Skin of body (tissue), 2 donors: ENCODE data around the gene ISOC2. TPM values are rescaled to one million over a fixed set of nuclear protein-coding genes. Genes with fewer than 3 reads are reported as not detected.
A peak's percentile ranks its signal among the peaks of the same experiment; 100 is the strongest.

Source experiments
- DNase-seq: peaks from one replicate; lab custom pipeline; 2025; lab: John Stamatoyannopoulos, UW
- total RNA-seq: library from RNA; depleted of rRNA; stranded (reverse); fragments of >200 nt; gene quantifications from one replicate; pipeline ENCODE4 v1.2.3, GENCODE V29; 2014

The ISOC2 gene
- total RNA-seq, 1 donor from 2014 or later: 23.0 TPM

- no peak for DNase-seq
These were observed 18.2 kb upstream of the ISOC2 start for GRCh38 chr19:55479451-55480230.

- no peak for DNase-seq
These were observed 17.6 kb upstream of the ISOC2 start for GRCh38 chr19:55479045-55479444.

DNA sequence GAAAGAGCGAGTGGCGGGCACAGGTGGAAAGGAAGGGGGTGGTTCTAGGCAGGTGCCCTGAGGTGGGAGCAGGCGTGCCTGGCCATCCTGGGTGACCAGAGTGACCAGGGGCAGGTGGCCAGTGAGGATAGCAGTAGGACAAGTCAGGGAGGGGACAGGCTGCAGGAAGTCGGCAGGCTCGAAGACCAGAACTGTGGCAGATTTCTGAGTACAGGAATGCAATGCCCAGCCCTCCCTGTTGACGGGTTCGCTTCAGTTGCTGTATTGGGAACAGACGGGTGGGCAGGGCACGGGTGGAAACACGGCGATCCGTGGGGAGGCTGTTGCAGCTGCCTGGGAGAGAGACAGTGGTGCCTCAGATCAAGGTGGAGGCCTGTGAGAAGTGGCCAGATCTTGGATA, 16.9 kb upstream of the ISOC2 start:
- no peak for DNase-seq

- DNase-seq: no peak
These were observed 16.5 kb upstream of the ISOC2 start for GRCh38 chr19:55477905-55478304.

GRCh38 chr19:55476100-55476775, 14.8 kb upstream of the ISOC2 start, which contains the start of gene ZNF628:
Gene ZNF628, plus strand, starts transcription at chr19:55476617. Its CDS starts 3,294 bp downstream, at chr19:55479911.
- DNase-seq: peak; percentile 96

- no peak for DNase-seq
These were observed 13.1 kb upstream of the ISOC2 start for GRCh38 chr19:55474269-55475265.

DNA sequence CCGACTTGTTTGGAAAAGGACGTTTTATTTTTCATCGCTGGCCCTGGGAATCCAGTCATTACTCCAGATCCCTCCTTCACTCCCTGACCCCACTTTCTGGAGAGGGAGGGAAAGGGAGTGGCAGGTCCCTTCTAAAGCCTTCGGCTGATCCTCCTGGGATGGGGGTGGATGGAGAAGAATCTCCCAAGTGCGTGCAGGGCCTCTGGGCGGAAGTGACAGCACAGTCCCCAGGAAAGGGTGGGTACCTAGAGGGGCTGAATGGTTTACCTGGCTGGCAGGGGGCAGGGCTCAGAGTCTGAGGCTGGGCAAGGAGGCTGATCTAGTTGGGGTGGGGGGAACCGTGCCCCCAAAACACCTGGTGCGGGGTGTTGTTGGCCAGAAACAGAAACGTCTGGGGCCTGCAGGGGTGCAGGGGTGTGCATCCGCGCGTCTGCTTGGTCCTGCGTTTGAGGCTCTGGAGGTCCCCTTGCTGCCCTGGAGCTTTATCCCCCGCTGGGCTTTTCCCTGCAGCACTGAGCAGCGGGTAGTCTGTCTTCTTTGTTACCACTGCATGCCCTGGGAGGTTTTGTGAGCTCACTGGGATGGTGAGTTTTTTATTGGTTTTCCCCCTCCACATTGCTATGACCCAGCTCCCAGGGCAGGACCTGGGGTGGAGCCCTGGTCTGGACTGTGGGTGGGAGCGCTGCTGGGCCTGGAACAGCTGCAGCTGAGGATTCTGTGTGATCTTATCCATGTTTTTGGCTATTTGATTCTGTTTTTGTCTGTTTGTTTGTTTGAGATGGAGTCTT, 12.0 kb upstream of the ISOC2 start:
- DNase-seq: no peak

DNA sequence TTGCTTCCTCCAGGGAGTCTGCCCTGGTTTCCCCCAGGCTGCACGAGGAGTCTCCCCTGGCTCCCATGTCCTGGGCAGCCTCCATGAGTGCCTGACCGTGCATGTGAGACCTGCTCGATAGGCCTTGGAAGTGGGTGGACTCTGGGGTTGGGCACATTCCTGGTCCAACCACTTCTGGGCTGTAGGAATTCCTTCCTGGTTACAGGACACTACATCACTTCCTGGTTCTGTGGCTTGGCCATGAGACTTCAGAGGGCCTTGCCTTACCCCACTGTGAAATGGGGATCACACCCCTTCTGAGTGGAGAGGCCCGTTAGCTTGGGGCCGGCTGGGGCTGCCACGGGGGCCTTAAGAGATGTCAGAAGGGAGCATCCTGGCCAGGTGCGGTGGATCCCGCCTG, 11.0 kb upstream of the ISOC2 start:
- no peak for DNase-seq

GRCh38 chr19:55471266-55471665, 9.8 kb upstream of the ISOC2 start:
- DNase-seq: no peak

DNA sequence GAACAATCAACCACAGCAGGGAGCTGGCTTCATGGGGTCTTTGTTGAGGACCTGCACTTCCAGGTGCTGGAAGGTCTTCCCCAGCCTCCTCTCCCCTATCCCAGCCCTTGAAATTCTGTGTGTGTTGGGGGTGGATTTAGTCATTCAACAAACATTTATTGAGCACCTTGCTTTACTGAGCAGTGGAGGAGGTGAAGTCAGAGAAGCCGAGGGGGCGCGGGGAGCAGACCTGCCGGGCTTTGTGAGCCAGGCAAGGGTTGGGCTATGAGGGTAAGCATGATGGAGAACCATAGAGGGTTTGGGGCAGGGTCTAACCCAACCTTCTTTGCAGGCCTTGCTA, 6.6 kb upstream of the ISOC2 start:
- DNase-seq: no peak

- peak; percentile 32 for DNase-seq
These were observed 6.0 kb upstream of the ISOC2 start for GRCh38 chr19:55467236-55468053.

- DNase-seq: no peak
These were observed 4.8 kb upstream of the ISOC2 start for GRCh38 chr19:55466241-55466614.

DNA sequence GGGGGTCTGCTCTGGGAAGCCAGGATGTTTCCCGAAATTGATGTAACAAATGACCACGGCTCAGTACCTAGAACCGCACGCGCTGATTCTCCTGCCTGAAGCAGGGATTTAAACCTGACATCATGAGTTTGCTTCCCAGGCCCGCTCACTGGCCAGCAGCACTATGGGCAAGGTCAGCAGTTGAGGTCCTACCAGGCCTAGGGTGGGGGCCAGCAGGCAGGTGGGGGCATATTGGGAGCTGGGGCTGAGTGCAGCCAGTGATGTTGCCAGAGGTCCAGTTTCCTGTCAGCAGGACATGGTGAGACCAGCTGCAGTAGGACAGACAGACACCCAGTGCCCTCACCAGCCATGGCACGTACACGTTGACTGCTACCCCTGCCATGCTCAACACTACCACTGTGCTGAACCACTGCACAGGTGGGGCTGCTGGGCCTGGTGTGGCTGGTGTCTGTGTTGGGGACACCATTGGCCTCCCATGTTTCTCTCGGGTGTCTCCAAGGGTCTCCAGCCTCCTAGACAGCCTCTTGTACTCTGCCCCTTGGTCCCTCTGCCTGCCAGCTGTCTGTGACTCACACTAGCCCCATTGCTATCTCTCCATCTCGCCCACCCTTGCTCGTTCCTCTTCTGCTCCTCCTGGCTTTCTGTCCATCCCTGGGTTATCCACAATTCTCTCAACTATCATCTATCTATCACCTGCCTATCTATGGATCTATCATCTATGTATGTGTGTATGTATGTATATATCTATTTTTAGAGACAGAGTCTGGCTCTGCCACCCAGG, 4.2 kb upstream of the ISOC2 start:
- no peak for DNase-seq

- no peak for DNase-seq
These were observed 3.2 kb upstream of the ISOC2 start, which contains the start of gene C19orf85 for GRCh38 chr19:55464662-55465054. Gene C19orf85, minus strand, starts transcription at chr19:55464751. Its CDS starts 197 bp downstream, at chr19:55464554.

DNA sequence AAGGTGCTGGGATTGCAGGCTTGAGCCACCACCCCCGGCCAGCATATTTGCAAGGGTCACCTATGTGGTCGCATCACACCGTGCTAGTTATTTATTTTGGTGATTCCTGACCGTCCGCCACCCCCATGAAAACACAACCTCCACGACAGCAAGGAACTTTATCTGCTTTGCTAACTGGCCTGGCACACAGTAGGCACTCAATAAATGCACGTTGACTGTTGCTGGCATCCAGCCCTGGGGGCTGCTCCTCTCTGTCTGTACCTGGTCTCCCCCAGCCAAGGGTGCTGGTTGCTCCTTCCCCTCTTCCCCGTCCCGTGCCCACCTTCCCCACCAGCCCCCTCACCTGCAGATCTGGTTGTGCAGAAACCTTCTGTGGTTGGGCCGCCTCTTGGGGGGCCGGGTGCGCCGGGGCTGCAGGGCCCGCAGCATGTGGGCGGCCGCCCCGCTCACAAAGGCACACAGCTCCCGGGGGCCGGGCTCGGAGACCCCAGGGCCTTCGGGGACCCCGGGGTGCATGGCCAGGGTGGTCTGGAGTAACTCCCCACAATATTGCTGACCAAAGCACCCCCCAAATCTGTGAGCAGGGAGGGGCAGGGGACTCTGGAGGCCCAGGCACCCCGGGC, 2.7 kb upstream of the ISOC2 start:
- no peak for DNase-seq

DNA sequence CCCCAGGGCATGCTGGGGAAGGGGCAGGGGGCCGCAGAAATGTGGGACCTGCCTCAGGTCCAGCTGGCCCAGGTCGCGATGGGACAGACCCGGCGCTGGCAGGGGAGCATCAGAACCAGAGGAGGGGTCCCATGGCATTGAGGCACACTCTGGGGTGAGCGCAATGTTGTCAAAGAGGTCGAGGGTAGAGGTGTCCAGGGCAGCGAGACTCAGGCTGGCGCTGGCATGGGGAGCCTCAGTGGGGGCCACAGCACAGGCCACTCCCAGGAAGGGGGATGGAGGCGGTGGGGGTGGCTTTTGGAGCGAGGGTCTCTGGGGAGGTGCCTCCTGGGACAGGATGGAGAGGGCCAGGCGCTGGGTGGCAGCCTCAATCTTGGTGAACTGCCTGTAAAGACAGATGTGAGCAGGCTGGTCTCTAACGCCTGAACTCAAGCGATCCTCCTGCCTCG, 2.2 kb upstream of the ISOC2 start:
- DNase-seq: no peak

- DNase-seq: no peak
These were observed 1.3 kb upstream of the ISOC2 start for GRCh38 chr19:55462722-55463121.

GRCh38 chr19:55461974-55462626, 658 bp upstream of the ISOC2 start:
- DNase-seq: peak; percentile 29
